ENCODE data around the gene NTN1. TPM values are rescaled to one million over a fixed set of nuclear protein-coding genes. Genes with fewer than 3 reads are reported as not detected.
"Not testable (repeated sequence)": the region's sequence is repeated elsewhere in the genome, so short reads cannot be mapped to it uniquely, and the experiment has no call there.

NTN1 gene
- total RNA-seq (9.7 TPM), polyA plus RNA-seq (23.9 TPM)

GRCh38 chr17:9021158-9021991, at the start of gene NTN1:
NTN1 (plus strand) TSS chr17:9021510; CDS start chr17:9022374, 864 bp downstream.
- under 1% methylated on average over 110 of the region's 111 CpGs for WGBS
- Histone ChIP-seq H3K4me1 (ENCODE audit: insufficient read depth) (no peaks in the 10 kb centered on the region), H3K27ac (ENCODE audit: low read depth) (peak within 1 kb of the TSS; percentile 60), H3K36me3 (ENCODE audit: insufficient read depth) (no peaks in the 10 kb centered on the region), H3K4me3 (ENCODE audit: low read depth, low read length) (peak within 1 kb of the TSS; percentile 63)
- no peak for DNase-seq (ENCODE audit: extremely low spot score)

- no peaks in the 10 kb centered on the region for H3K4me1 ChIP-seq (ENCODE audit: insufficient read depth)
- H3K27ac ChIP-seq (ENCODE audit: low read depth): no peak overlapping the region
- 86% methylated on average over 9 of the region's 9 CpGs for WGBS
- DNase-seq (ENCODE audit: extremely low spot score): no peak
- H3K4me3 ChIP-seq (ENCODE audit: low read depth, low read length): no peak overlapping the region
- no peaks in the 10 kb centered on the region for H3K36me3 ChIP-seq (ENCODE audit: insufficient read depth)
Measured at GRCh38 chr17:8975091-8975725, 46.1 kb upstream of the NTN1 start.

- no peaks in the 10 kb centered on the region for H3K36me3 ChIP-seq (ENCODE audit: insufficient read depth)
- no peak for DNase-seq (ENCODE audit: extremely low spot score)
- no peak overlapping the region for H3K27ac ChIP-seq (ENCODE audit: low read depth)
- no peak overlapping the region for H3K4me3 ChIP-seq (ENCODE audit: low read depth, low read length)
- H3K4me1 ChIP-seq (ENCODE audit: insufficient read depth): no peaks in the 10 kb centered on the region
- 57% methylated on average over 1 of the region's 1 CpG for WGBS
Measured at GRCh38 chr17:8976638-8977037, 44.7 kb upstream of the NTN1 start.

- no peak overlapping the region for H3K4me3 ChIP-seq (ENCODE audit: low read depth, low read length)
- H3K36me3 ChIP-seq (ENCODE audit: insufficient read depth): no peaks in the 10 kb centered on the region
- no peak for DNase-seq (ENCODE audit: extremely low spot score)
- no peaks in the 10 kb centered on the region for H3K4me1 ChIP-seq (ENCODE audit: insufficient read depth)
- H3K27ac ChIP-seq (ENCODE audit: low read depth): no peak overlapping the region
Measured at GRCh38 chr17:8979715-8980114, 41.6 kb upstream of the NTN1 start.

GRCh38 chr17:8981443-8981842, 39.9 kb upstream of the NTN1 start:
- no peaks in the 10 kb centered on the region for H3K36me3 ChIP-seq (ENCODE audit: insufficient read depth)
- H3K4me3 ChIP-seq (ENCODE audit: low read depth, low read length): no peak overlapping the region
- H3K27ac ChIP-seq (ENCODE audit: low read depth): no peak overlapping the region
- 90% methylated on average over 2 of the region's 2 CpGs for WGBS
- DNase-seq (ENCODE audit: extremely low spot score): no peak
- H3K4me1 ChIP-seq (ENCODE audit: insufficient read depth): no peaks in the 10 kb centered on the region

GRCh38 chr17:8984225-8984624, 37.1 kb upstream of the NTN1 start:
- not testable (repeated sequence) for H3K4me3 ChIP-seq (ENCODE audit: low read depth, low read length); H3K4me1 ChIP-seq (ENCODE audit: insufficient read depth); H3K27ac ChIP-seq (ENCODE audit: low read depth); DNase-seq (ENCODE audit: extremely low spot score); H3K36me3 ChIP-seq (ENCODE audit: insufficient read depth)
- WGBS: 91% methylated on average over 5 of the region's 5 CpGs

GRCh38 chr17:8985054-8985701, 36.1 kb upstream of the NTN1 start:
- Histone ChIP-seq H3K4me1 (ENCODE audit: insufficient read depth) (no peaks in the 10 kb centered on the region), H3K4me3 (ENCODE audit: low read depth, low read length) (no peak overlapping the region), H3K36me3 (ENCODE audit: insufficient read depth) (no peaks in the 10 kb centered on the region), H3K27ac (ENCODE audit: low read depth) (no peak overlapping the region)
- WGBS: 73% methylated on average over 4 of the region's 4 CpGs
- no peak for DNase-seq (ENCODE audit: extremely low spot score)

- Histone ChIP-seq H3K36me3 (ENCODE audit: insufficient read depth) (no peaks in the 10 kb centered on the region), H3K27ac (ENCODE audit: low read depth) (no peak overlapping the region), H3K4me3 (ENCODE audit: low read depth, low read length) (no peak overlapping the region), H3K4me1 (ENCODE audit: insufficient read depth) (no peaks in the 10 kb centered on the region)
- 89% methylated on average over 2 of the region's 2 CpGs for WGBS
- DNase-seq (ENCODE audit: extremely low spot score): no peak
Measured at GRCh38 chr17:8986295-8986694, 35.0 kb upstream of the NTN1 start.

- not testable (repeated sequence) for H3K4me1 ChIP-seq (ENCODE audit: insufficient read depth); H3K27ac ChIP-seq (ENCODE audit: low read depth); H3K4me3 ChIP-seq (ENCODE audit: low read depth, low read length); H3K36me3 ChIP-seq (ENCODE audit: insufficient read depth); DNase-seq (ENCODE audit: extremely low spot score)
- 96% methylated on average over 2 of the region's 2 CpGs for whole genome bisulfite sequencing
Measured at GRCh38 chr17:8988263-8988935, 32.9 kb upstream of the NTN1 start.

GRCh38 chr17:8991514-8992285, 29.6 kb upstream of the NTN1 start:
- no peak overlapping the region for H3K27ac ChIP-seq (ENCODE audit: low read depth)
- WGBS: 60% methylated on average over 10 of the region's 10 CpGs
- no peaks in the 10 kb centered on the region for H3K36me3 ChIP-seq (ENCODE audit: insufficient read depth)
- no peak overlapping the region for H3K4me3 ChIP-seq (ENCODE audit: low read depth, low read length)
- no peaks in the 10 kb centered on the region for H3K4me1 ChIP-seq (ENCODE audit: insufficient read depth)
- DNase-seq (ENCODE audit: extremely low spot score): peak; percentile 5

GRCh38 chr17:8994319-8994718, 27.0 kb upstream of the NTN1 start:
- Histone ChIP-seq H3K4me3 (ENCODE audit: low read depth, low read length) (no peak overlapping the region), H3K27ac (ENCODE audit: low read depth) (no peak overlapping the region), H3K4me1 (ENCODE audit: insufficient read depth) (no peaks in the 10 kb centered on the region), H3K36me3 (ENCODE audit: insufficient read depth) (no peaks in the 10 kb centered on the region)
- 70% methylated on average over 7 of the region's 7 CpGs for WGBS
- no peak for DNase-seq (ENCODE audit: extremely low spot score)

- 73% methylated on average over 7 of the region's 7 CpGs for WGBS
Measured at GRCh38 chr17:8995711-8996110, 25.6 kb upstream of the NTN1 start.

More at GRCh38 chr17:8995711-8996110, 25.6 kb upstream of the NTN1 start:
- Histone ChIP-seq H3K4me3 (ENCODE audit: low read depth, low read length) (no peak overlapping the region), H3K27ac (ENCODE audit: low read depth) (no peak overlapping the region), H3K4me1 (ENCODE audit: insufficient read depth) (no peaks in the 10 kb centered on the region), H3K36me3 (ENCODE audit: insufficient read depth) (no peaks in the 10 kb centered on the region)
- DNase-seq (ENCODE audit: extremely low spot score): no peak
